Tibial nerve (tissue), 4 donors: ENCODE data around the gene INPP5E. TPM values are rescaled to one million over a fixed set of nuclear protein-coding genes. Genes with fewer than 3 reads are reported as not detected.

ENCODE experiments used
- DNase-seq, 2 donors: peaks; one replicate each; pipeline ENCODE4 v3.0.0-alpha.2; 2019; ENCODE audit warnings: low spot score in 2 of 2
- H3K27ac ChIP-seq, 4 donors: fragments of 200-600 bp; sonication (generic) in 3 of 4; one replicate each; pipeline ENCODE4 v1.5.1; 2017 to 2019; ENCODE audit warnings: mild to moderate bottlenecking in 1 of 4
- H3K27me3 ChIP-seq, 2 donors: fragments of 200-600 bp; sonication (generic) in 1 of 2; one replicate each; pipeline versions ENCODE4 v1.5.1 to v1.6.0; 2017 to 2019
- H3K36me3 ChIP-seq, 3 donors: fragments of 200-600 bp; sonication (generic); one replicate each; pipeline ENCODE4 v1.5.1; 2018 to 2019
- H3K4me1 ChIP-seq, 4 donors: fragments of 200-600 bp; sonication (generic) in 3 of 4; one replicate each; pipeline ENCODE4 v1.5.1; 2017 to 2019
- H3K4me3 ChIP-seq, 4 donors: fragments of 200-600 bp; sonication (generic) in 3 of 4; one replicate each; pipeline ENCODE4 v1.5.1; 2017 to 2019; ENCODE audit warnings: mild to moderate bottlenecking in 1 of 4, moderate library complexity in 1 of 4
- H3K9me3 ChIP-seq, 4 donors: fragments of 200-600 bp; sonication (generic) in 3 of 4; one replicate each; pipeline ENCODE4 v1.5.1; 2017 to 2019
- EP300 ChIP-seq, 2 donors: sonication (generic); formaldehyde crosslinking; IDR thresholded peaks; one replicate each; pipeline ENCODE4 v1.6.1; 2017; ENCODE audit warnings: antibody characterized with exemption in 2 of 2, mild to moderate bottlenecking in 1 of 2
- POLR2A ChIP-seq, 2 donors: fragments of 450-650 bp; IDR thresholded peaks; one replicate each; pipeline ENCODE4 v1.6.1; 2017; ENCODE audit warnings: antibody characterized with exemption in 2 of 2, mild to moderate bottlenecking in 2 of 2, moderate library complexity in 2 of 2
- WGBS, 2 donors: methylation state at CpG; one replicate each; pipeline ENCODE4 v1.1.5; 2018; 5-methylcytosine and 5-hydroxymethylcytosine counted together
- total RNA-seq, 4 donors: library from RNA; depleted of rRNA; stranded (reverse); fragments of >200 nt; gene quantifications; one replicate each; pipeline ENCODE4 v1.1.0, GENCODE V29; 2016
- TF ChIP-seq, protein P1 (sequence below), 5 experiments: fragments of 200-600 bp in 3 of 5; fragments of 450-650 bp in 2 of 5; sonication (generic) in 3 of 5; IDR thresholded peaks; one replicate each; pipeline ENCODE4 v1.5.1; 2016 to 2019; ENCODE audit warnings: antibody characterized with exemption in 5 of 5, mild to moderate bottlenecking in 3 of 5, moderate library complexity in 2 of 5

Gene INPP5E
- total RNA-seq, 4 donors from 2014 or later = 15.1 to 23.1 (median 18.6) TPM

- Histone ChIP-seq H3K4me3 (no peak overlapping the region), H3K9me3 (no peaks in the 10 kb centered on the region), H3K27ac (no peak overlapping the region), H3K27me3 (no peaks in the 10 kb centered on the region), H3K36me3 (peaks cover 4 to 95% (median 39%) of the 10 kb centered on the region in 3 donors), H3K4me1 (no peaks in the 10 kb centered on the region)
- TF ChIP-seq, protein P1, sequence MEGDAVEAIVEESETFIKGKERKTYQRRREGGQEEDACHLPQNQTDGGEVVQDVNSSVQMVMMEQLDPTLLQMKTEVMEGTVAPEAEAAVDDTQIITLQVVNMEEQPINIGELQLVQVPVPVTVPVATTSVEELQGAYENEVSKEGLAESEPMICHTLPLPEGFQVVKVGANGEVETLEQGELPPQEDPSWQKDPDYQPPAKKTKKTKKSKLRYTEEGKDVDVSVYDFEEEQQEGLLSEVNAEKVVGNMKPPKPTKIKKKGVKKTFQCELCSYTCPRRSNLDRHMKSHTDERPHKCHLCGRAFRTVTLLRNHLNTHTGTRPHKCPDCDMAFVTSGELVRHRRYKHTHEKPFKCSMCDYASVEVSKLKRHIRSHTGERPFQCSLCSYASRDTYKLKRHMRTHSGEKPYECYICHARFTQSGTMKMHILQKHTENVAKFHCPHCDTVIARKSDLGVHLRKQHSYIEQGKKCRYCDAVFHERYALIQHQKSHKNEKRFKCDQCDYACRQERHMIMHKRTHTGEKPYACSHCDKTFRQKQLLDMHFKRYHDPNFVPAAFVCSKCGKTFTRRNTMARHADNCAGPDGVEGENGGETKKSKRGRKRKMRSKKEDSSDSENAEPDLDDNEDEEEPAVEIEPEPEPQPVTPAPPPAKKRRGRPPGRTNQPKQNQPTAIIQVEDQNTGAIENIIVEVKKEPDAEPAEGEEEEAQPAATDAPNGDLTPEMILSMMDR (IDR thresholded peaks at IDR 0.05) = no peak
- TF ChIP-seq POLR2A (IDR thresholded peaks at IDR 0.05) (no peak), EP300 (IDR thresholded peaks at IDR 0.05) (no peak)
- WGBS, 2 donors = 91 to 97% methylated on average over 25 to 26 of the region's 26 CpGs
- DNase-seq = no peak
These were observed 16.8 kb downstream of the INPP5E start for GRCh38 chr9:136422876-136423275.

- no peaks in the 10 kb centered on the region for H3K9me3 ChIP-seq
- H3K4me3 ChIP-seq = no peak overlapping the region
- WGBS, 2 donors = 88 to 91% methylated on average over 6 to 13 of the region's 21 CpGs
- no peak for DNase-seq
- no peak overlapping the region for H3K27ac ChIP-seq
- no peaks in the 10 kb centered on the region for H3K27me3 ChIP-seq
- no peak for TF ChIP-seq POLR2A (IDR thresholded peaks at IDR 0.05)
- no peak for TF ChIP-seq EP300 (IDR thresholded peaks at IDR 0.05)
- no peaks in the 10 kb centered on the region for H3K4me1 ChIP-seq
- peaks cover 4 to 100% (median 41%) of the 10 kb centered on the region in 3 donors for H3K36me3 ChIP-seq
These were observed 17.9 kb downstream of the INPP5E start for GRCh38 chr9:136421791-136422190.

DNA sequence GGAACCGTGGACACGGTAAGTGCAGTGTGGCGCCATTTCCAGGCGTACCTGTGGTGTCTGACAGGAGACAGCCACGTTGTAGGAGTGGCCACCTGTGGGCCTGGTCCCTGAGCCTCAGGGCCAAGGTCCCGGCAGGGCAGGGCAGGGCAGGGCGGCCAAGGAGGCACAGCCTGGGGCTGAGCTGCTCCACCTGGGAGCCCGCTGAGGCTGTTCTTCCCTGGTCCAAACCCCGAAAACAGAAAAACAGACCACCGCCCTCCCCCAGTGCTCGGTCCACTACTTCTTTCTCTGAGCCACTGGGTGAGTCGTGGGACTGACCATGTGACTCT, 20.6 kb downstream of the INPP5E start:
- Histone ChIP-seq H3K36me3 (peaks cover 10 to 100% (median 42%) of the 10 kb centered on the region in 3 donors), H3K27ac (peak overlapping the region in 3 of 4 donors; percentile 71 to 82 (median 81)), H3K9me3 (no peaks in the 10 kb centered on the region), H3K27me3 (no peaks in the 10 kb centered on the region), H3K4me3 (no peak overlapping the region), H3K4me1 (no peaks in the 10 kb centered on the region)
- DNase-seq = no peak
- WGBS, 2 donors = 88 to 95% methylated on average over 12 of the region's 12 CpGs
- TF ChIP-seq, protein P1 (IDR thresholded peaks at IDR 0.05) = no peak
- TF ChIP-seq POLR2A (IDR thresholded peaks at IDR 0.05) (no peak), EP300 (IDR thresholded peaks at IDR 0.05) (no peak)

DNA sequence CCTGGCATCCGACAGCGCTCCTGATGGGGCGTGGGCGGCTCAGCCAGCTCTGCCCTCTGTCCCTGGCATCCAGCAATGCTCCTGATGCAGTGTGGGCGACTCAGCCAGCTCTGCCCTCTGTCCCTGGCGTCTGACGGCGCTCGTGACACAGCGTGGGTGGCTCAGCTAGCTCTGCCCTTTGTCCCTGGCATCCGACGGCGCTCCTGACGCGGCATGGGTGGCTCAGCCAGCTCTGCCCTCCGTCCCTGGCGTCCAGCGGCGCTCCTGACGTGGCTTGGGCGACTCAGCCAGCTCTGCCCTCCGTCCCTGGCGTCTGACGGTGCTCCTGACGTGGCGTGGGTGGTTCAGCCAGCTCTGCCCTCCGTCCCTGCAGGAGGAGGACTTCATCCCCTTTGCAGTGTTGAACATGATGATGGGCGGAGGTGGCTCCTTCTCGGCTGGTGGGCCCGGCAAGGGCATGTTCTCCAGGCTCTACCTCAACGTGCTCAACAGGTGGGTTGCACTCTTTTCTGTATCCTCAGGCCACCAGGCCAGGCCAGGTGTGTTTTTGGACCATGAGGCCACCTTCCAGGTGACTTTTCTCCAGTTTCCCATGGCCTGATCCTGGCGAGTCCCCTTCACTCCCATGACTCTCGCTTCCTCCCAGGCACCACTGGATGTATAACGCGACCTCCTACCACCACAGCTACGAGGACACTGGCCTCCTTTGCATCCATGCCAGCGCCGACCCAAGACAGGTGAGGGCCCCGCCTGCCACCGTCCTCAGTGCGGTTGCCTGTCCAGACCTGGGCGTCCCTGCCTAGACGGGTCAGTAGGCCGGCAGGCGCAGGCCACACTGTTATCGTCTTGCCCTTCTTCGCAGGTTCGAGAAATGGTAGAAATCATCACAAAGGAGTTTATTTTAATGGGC, 21.2 kb downstream of the INPP5E start:
- Histone ChIP-seq H3K9me3 (no peaks in the 10 kb centered on the region), H3K4me1 (no peaks in the 10 kb centered on the region), H3K4me3 (no peak overlapping the region), H3K36me3 (peaks cover 10 to 100% (median 42%) of the 10 kb centered on the region in 3 donors), H3K27me3 (no peaks in the 10 kb centered on the region), H3K27ac (peak overlapping the region; percentile 8 to 82 (median 76))
- no peak for DNase-seq
- TF ChIP-seq POLR2A (IDR thresholded peaks at IDR 0.05) (peak in 1 of 2 donors; percentile 4), EP300 (IDR thresholded peaks at IDR 0.05) (peak in 1 of 2 donors; percentile 70)
- TF ChIP-seq, protein P1 (IDR thresholded peaks at IDR 0.05) = no peak
- 83 to 94% methylated on average over 24 to 45 of the region's 48 CpGs for WGBS, 2 donors

DNA sequence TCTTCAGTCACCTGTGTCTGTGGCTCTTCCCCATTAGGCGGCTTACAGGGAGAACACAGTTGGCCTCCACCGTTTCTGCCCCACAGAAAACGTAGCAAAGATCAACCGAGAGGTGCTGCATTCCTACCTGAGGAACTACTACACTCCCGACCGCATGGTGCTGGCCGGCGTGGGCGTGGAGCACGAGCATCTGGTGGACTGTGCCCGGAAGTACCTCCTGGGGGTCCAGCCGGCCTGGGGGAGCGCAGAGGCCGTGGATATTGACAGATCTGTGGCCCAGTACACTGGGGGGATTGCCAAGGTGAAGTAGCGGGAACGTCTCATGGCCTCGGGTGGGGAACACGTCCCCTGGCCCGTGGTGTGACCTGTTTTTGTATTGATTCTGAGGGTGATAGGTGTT, 22.7 kb downstream of the INPP5E start:
- TF ChIP-seq, protein P1 (IDR thresholded peaks at IDR 0.05) = no peak
- TF ChIP-seq EP300 (IDR thresholded peaks at IDR 0.05) = no peak
- TF ChIP-seq POLR2A (IDR thresholded peaks at IDR 0.05) = no peak
- Histone ChIP-seq H3K27me3 (no peaks in the 10 kb centered on the region), H3K9me3 (no peaks in the 10 kb centered on the region), H3K4me1 (peaks cover 0 to 13% (median 0%) of the 10 kb centered on the region in 4 donors), H3K4me3 (no peak overlapping the region), H3K27ac (peak overlapping the region in 2 of 4 donors; percentile 77 to 81), H3K36me3 (peaks cover 10 to 95% (median 28%) of the 10 kb centered on the region in 3 donors)
- no peak for DNase-seq
- 91 to 92% methylated on average over 19 of the region's 19 CpGs for WGBS, 2 donors
